Cardiac muscle cell (in vitro differentiated cells and primary cell): ENCODE results near the gene JMJD7. TPM values are rescaled to one million over a fixed set of nuclear protein-coding genes. Genes with fewer than 3 reads are reported as not detected.

Source experiments
- DNase-seq, 2 donors: peaks; one replicate each; pipeline versions ENCODE4 v3.0.0 to v3.0.0-alpha.2; 2010 to 2017; ENCODE audit warnings: low read depth in 1 of 2, low spot score in 1 of 2
- H3K27ac ChIP-seq: fragments of 200-600 bp; sonication (generic); 2 replicates; pipeline ENCODE4 v1.5.1; 2016
- H3K27me3 ChIP-seq: fragments of 200-600 bp; sonication (generic); 2 replicates; pipeline ENCODE4 v1.6.0; 2016; ENCODE audit warnings: control low read depth
- H3K36me3 ChIP-seq: fragments of 200-600 bp; sonication (generic); 2 replicates; pipeline ENCODE4 v1.5.1; 2016; ENCODE audit warnings: control low read depth
- H3K4me1 ChIP-seq: fragments of 200-600 bp; sonication (generic); 2 replicates; pipeline ENCODE4 v1.8.1; 2017; ENCODE audit warnings: low read depth, mild to moderate bottlenecking, mixed run types
- H3K4me3 ChIP-seq: fragments of 200-600 bp; sonication (generic); 2 replicates; pipeline ENCODE4 v1.5.1; 2016; ENCODE audit warnings: mild to moderate bottlenecking
- H3K9me3 ChIP-seq: fragments of 200-600 bp; sonication (generic); 2 replicates; pipeline ENCODE4 v1.5.1; 2017; ENCODE audit warnings: low read depth, mild to moderate bottlenecking, control low read depth
- CTCF ChIP-seq: IDR thresholded peaks from 2 replicates; pipeline ENCODE4 v1.5.1; 2012; ENCODE audit warnings: low read depth, mild to moderate bottlenecking, low read length
- polyA plus RNA-seq: library from polyadenylated mRNA; unstranded; fragments of >200 nt; fragmentation: Nextera tagmentation; extraction: Ambion mirVana; gene quantifications from 2 replicates; pipeline ENCODE4 v1.2.1, GENCODE V29; 2016
- total RNA-seq: library from RNA; depleted of rRNA; stranded (reverse); fragments of >200 nt; gene quantifications from 2 replicates; pipeline ENCODE4 v1.2.3, GENCODE V29; 2016

JMJD7 gene
- total RNA-seq (22.8 and 29.4 TPM in 2 replicates), polyA plus RNA-seq (17.4 and 27.6 TPM in 2 replicates)

DNA sequence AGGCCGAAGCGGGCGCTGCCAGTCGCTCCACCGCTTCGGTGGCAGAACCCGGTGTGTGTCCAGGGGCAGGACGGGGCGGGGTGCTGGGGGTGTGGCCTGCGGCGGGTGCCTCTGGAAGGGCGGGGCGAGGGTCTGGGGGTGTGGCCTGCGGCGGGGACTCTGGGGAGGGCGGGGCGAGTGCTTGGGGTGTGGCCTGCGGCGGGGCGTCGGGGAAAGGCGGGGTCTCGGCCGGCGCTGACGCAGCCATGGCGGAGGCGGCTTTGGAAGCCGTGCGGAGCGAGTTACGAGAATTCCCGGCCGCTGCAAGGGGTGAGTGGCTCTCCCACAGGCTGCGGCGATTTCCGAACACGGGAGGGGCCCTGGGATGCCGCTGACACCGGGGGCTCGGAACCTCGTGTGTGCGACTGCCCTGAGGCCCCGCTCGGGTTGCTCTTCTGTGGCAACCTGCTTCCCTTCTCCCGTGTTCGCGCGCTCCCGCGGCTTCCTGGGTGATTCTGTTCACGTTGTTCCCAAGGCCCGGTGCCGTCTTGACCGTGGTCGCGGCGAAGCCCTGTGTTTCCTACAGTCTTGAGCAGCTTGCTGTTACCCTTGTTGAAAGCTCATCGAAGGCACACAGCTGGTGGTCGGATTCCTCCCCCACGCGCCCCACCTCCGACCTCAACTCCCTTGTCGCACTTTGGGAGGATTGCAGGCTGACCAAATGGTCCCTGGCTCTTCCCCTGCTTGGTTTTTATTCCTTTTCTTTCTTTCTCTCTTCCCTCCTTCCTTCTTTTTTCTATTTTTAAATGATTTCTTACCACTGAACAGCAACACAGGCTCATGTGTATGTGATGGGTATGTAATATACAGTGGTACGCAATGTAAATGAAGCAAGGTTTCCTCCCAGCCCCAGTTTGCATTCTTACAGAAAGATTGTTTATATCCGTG, at the start of gene JMJD7:
TSS of gene JMJD7 (plus strand) at position 213 of the 927 bp plus-strand sequence. CDS start at position 246, 33 bp downstream.
- Histone ChIP-seq H3K27me3 (no peaks in the 10 kb centered on the region), H3K27ac (peak within 1 kb of the TSS; percentile 84), H3K36me3 (peaks cover 7% of the 10 kb centered on the region), H3K4me1 (no peaks in the 10 kb centered on the region), H3K4me3 (peak within 1 kb of the TSS; percentile 79), H3K9me3 (no peaks in the 10 kb centered on the region)
- DNase-seq, result peak; percentile 92 to 96
- TF ChIP-seq CTCF, result no peak

DNA sequence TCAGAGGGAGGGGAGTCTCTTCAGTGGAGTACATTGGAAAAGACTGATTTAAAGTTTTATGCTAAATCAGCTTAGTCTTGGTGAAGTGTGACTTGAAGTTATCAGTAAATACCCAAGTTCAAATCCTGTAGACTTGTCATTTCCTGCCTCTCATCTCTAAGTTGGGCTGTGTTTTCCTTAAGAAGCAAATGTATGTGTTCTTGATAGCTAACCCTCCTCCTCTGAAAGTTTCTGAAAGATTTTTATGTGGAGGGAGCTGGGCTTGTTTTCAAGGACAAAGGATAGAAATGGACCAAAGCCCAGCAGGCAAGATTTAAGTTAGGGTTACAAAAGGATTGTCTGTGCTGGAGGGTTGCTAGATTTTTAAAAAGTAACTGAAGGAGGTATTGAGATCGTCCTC, 49.4 kb upstream of the JMJD7 start:
- Histone ChIP-seq H3K27ac (peak overlapping the region; percentile 88), H3K4me1 (peaks cover 64% of the 10 kb centered on the region), H3K27me3 (no peaks in the 10 kb centered on the region), H3K4me3 (no peak overlapping the region), H3K9me3 (no peaks in the 10 kb centered on the region), H3K36me3 (no peaks in the 10 kb centered on the region)
- no peak for TF ChIP-seq CTCF
- DNase-seq, result peak in 1 of 2 donors; percentile 39

GRCh38 chr15:41779662-41780157, 48.2 kb upstream of the JMJD7 start:
- DNase-seq, result peak in 1 of 2 donors; percentile 51
- peak overlapping the region; percentile 88 for H3K27ac ChIP-seq
- no peaks in the 10 kb centered on the region for H3K36me3 ChIP-seq
- no peak overlapping the region for H3K4me3 ChIP-seq
- TF ChIP-seq CTCF, result no peak
- peaks cover 70% of the 10 kb centered on the region for H3K4me1 ChIP-seq
- no peaks in the 10 kb centered on the region for H3K9me3 ChIP-seq
- H3K27me3 ChIP-seq, result no peaks in the 10 kb centered on the region

DNA sequence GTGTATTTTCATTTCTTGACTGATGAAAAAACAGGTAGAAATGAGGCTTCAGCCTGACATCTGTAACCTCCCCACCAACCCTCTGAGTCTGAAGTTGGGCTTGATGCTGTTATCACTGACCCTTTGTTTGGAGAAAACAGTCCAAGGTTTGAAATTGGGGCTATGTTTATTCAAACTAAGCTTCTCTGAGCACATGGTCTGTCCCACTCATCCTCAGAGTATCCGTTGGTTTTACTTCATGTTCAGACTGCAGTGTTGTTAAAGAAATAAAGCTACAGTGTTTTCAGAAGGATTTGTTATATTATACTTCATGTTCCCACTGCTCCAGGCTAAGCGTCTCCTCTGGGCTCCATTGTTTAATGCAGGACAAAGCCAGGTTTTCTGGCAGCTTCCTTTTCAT, 47.6 kb upstream of the JMJD7 start:
- Histone ChIP-seq H3K9me3 (no peaks in the 10 kb centered on the region), H3K4me1 (peaks cover 70% of the 10 kb centered on the region), H3K4me3 (no peak overlapping the region), H3K36me3 (no peaks in the 10 kb centered on the region), H3K27me3 (no peaks in the 10 kb centered on the region), H3K27ac (peak overlapping the region; percentile 88)
- no peak for TF ChIP-seq CTCF
- no peak for DNase-seq

DNA sequence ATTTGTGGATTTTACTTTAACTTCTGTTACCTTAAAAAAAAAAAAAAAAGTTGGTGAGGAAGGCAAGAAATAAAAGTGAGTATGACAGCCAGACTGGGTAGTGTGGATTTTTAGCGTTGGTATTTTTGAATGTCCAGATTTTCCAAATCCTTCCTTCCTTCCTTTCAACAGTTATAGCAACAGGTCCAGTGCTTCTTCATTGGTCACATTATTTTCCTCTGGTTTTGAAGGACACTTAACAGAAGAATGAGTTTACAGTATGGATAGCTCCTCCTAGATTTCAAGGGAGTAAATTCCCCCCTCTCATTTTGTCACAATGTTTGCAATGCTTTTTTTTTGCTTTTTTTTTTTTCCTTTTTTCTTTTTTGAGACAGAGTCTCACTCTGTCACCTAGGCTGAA, 47.2 kb upstream of the JMJD7 start:
- Histone ChIP-seq H3K9me3 (no peaks in the 10 kb centered on the region), H3K27me3 (no peaks in the 10 kb centered on the region), H3K4me1 (peaks cover 70% of the 10 kb centered on the region), H3K27ac (peak overlapping the region; percentile 88), H3K4me3 (no peak overlapping the region), H3K36me3 (no peaks in the 10 kb centered on the region)
- TF ChIP-seq CTCF, result no peak
- no peak for DNase-seq
